CD4-positive, alpha-beta T cell treated with Interleukin-12 subunit alpha and Interleukin-12 subunit beta, for 1 hour (primary cell): ENCODE measurements around the gene AMT.
A peak's percentile ranks its signal among the peaks of the same experiment; 100 is the strongest.
"Not testable (repeated sequence)": the region's sequence is repeated elsewhere in the genome, so short reads cannot be mapped to it uniquely, and the experiment has no call there.

Experiments
- DNase-seq: peaks from one replicate; pipeline ENCODE4 v3.0.0-alpha.2; 2020

The AMT gene

DNA sequence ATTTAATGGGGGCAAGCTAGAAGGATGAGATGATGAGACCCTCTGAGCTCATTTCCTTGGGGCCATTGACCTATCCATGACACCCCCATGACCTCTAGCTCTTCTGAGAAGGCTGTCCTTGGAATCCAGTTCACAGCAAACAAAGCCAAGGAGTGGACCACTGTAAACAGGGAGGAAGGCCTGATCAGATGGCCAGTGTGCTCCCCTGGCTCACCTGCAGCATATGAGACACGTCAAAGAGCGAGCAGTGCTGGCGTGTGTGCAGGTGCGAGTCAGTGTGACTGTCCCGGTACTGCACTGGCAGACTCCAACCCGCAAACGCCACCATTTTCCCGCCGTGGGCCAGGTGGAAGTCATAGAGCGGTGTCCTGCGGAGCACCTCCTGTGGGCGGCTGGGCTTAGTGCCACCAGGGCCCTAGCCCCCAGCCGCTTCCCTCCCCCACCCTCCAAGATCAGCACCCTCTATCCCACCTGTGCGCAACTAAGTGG, 339 bp downstream of the AMT start:
- no peak for DNase-seq

DNA sequence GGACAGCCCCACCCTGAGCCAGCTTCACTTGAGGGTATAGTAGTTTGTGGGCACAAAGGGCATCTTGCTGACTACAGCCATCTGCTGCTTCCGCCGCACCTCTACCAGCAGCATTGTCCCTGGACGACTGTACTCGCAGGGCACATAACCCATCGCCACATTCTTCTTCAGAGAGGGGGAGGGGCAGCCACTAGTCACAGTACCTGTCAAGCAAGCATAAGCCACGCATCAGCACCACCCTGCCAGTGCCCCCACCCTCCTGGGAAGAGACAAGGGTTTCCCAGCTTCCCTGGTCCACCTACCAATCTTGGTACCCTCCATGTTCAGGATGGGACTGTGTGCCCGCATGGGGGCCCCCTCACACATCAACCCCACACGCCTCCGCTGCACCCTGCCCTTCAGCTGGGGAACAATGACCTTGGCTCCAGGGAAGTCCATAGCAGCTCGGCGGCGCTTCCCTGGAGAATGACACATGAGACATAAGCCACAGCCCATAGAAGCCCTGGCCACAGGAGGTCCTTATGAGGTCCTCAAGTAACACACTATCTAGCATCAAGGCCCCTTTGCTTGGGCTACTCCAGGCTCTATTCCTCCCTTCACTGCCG, 4.7 kb downstream of the AMT start:
- DNase-seq: no peak

- DNase-seq: no peak
Measured at GRCh38 chr3:49416867-49417266, 5.4 kb downstream of the AMT start.

- DNase-seq: peak; percentile 82
Measured at GRCh38 chr3:49415931-49416601, 6.2 kb downstream of the AMT start.

DNA sequence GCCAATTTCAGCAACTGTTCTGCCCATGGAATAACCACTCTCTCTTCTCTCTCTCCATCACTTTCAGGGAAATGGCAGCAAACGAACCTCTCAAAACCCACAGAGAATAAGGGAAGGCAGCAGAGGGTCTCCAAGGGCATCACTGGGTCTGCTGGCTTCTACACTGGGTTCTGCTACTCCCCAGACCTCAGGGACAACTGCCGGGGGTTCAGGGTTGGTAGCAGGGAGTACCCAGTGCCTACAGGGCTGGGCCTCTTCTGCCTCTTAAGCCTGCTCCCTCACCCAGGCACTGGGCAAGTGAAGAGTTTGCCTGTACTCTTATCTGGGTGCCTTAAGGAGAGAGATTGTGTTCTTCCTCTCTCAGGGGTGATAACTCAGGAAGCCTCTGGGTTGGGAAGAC, 7.5 kb downstream of the AMT start:
- DNase-seq: no peak

DNA sequence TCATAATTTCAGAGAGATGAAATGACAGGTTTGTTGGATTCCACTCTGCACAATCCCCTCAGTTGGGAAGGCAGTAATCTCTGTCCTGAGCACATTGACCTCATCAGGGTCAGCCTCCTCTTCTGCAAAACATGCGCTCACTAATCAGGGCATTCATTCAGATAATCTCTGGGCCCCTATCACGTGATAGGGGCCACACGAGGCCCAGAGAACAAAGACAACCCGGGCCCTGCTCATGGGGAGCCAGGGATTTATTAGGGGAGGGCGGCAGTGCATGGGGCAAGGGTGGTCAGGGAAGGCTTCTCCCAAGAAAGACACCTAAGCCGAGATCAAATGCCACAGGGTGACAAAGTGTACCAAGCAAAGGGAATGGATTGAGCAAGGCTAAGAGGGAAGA, 8.9 kb downstream of the AMT start:
- DNase-seq: no peak

DNA sequence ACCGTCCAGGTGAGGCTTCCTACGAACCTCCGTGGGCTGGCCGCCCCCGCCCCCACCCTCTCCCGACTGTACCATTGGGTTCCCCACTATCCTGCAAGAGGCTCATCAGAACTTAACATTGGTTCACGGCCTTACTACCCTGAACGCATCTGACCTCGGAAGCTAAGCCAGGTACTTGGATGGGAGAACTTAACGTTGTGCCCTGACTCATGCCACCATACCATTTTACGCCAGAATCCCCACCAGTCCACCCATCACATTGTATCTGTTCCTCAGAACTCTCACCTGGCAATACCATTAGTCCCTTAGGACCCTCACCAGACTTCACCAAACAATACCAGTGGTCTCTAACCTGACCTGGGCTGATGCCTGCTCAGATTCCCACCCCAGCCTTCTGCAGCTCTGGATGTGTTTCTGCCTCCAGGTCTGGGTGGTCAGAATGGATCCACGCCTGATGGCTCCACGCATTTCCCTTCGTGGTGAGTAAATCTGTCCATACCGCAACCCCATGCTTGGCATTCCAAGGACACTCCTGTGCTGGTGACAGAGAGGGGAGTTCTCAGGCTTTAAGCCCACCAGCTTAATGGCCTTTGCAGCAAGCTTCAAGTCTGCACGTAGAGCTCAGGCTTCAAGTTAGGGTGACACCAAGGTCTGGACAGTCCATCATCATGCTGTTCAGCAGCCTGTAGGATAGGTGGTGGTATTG, 9.5 kb downstream of the AMT start:
- no peak for DNase-seq

GRCh38 chr3:49411968-49412631, 10.2 kb downstream of the AMT start, which contains the start of the genes RHOA and TCTA:
Gene RHOA (minus strand): TSS chr3:49411976. CDS start chr3:49375589, 36,387 bp downstream.
Gene TCTA (plus strand): TSS chr3:49412423. CDS start chr3:49412427, 4 bp downstream.
- DNase-seq: peak; percentile 100

GRCh38 chr3:49411535-49411967, 10.7 kb downstream of the AMT start:
- DNase-seq: peak; percentile 67

GRCh38 chr3:49410846-49411534, 11.3 kb downstream of the AMT start:
- DNase-seq: no peak

- DNase-seq: peak; percentile 43
Measured at GRCh38 chr3:49410066-49410845, 12.0 kb downstream of the AMT start.

GRCh38 chr3:49406571-49407565, 15.4 kb downstream of the AMT start:
- DNase-seq: no peak

GRCh38 chr3:49405570-49405969, 16.7 kb downstream of the AMT start:
- DNase-seq: not testable (repeated sequence)

GRCh38 chr3:49403891-49404290, 18.4 kb downstream of the AMT start:
- DNase-seq: no peak

DNA sequence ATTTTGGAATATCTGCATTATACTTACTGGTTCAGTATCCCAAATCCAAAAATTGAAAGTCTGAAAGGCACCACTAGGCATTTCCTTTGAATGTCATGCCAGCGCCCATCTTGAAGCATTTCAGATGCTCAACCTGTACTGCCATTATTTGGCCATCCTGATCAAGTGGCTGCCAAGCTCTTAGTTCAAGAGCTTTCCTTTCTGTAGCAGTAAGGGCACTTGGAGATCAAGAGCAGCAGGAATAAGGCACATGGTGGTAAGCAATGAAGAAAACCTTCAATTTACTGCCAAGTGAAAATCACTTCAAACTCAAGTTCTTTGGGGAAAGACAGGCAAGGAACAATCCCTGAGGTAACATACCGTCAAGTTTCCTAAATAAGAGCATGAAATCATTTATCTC, 20.5 kb downstream of the AMT start:
- no peak for DNase-seq

DNA sequence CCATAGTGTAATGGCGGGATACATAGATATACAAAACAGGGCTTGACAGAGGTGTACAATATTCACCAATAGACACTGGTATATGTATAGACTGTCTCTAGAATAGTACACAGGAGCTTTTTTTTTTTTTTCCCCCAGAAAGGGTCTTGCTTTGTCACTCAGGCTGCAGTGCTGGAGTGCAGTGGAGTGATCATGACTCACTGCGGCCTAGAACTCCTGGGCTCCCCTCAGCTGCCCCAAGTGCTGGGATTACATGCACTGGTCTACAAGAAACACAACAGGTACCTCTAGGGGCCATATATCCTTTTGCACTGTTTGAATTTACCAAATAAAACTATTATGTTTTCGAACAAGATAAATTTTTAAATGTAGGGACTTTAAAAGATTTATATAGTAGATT, 22.8 kb downstream of the AMT start:
- DNase-seq: no peak

DNA sequence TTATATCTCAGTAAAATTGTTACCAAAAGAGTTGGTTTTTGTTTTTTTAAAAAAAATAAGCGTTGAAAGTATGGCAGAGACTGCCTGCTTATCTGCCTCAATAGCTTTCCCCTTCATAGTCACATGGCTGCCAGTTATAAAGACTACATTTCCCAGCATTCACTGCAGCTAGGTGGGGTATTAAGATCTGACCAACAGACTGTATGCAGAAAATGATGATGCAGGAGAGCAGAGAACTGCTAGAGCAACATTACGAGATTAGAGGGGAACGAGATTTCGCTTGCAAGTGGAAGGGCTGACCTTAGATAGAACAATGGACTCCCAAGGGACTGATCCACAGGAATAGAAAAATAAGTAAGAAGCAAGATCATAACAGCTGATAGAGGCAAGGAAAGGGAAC, 24.8 kb downstream of the AMT start:
- DNase-seq: peak; percentile 24

DNA sequence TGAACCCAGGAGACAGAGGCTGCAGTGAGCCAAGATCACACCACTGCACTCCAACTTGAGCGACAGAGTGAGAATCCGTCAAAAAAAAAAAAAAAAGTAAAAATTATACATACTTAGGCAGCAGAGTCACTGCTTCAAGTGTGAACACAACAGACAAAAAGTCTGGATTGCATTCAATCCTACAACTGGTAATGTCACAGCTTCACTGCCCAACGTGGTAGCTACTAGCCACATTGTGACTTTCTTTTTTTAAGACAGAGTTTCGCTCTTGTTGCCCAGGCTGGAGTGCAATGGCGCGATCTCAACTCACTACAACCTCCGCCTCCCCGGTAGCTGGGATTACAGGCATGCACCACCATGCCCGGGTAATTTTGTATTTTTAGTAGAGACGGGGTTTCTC, 31.0 kb downstream of the AMT start:
- DNase-seq: not testable (repeated sequence)

- no peak for DNase-seq
Measured at GRCh38 chr3:49389297-49389696, 33.0 kb downstream of the AMT start.

GRCh38 chr3:49388289-49388820, 33.9 kb downstream of the AMT start:
- DNase-seq: no peak
